ENCODE data around the gene C10orf53. TPM values are rescaled to one million over a fixed set of nuclear protein-coding genes. Genes with fewer than 3 reads are reported as not detected.

C10orf53 gene
- total and polyA plus RNA-seq, 10 of the 15 experiments (the other 5 are each of a cell fraction or from before 2014, with no cell fraction given): not detected

DNA sequence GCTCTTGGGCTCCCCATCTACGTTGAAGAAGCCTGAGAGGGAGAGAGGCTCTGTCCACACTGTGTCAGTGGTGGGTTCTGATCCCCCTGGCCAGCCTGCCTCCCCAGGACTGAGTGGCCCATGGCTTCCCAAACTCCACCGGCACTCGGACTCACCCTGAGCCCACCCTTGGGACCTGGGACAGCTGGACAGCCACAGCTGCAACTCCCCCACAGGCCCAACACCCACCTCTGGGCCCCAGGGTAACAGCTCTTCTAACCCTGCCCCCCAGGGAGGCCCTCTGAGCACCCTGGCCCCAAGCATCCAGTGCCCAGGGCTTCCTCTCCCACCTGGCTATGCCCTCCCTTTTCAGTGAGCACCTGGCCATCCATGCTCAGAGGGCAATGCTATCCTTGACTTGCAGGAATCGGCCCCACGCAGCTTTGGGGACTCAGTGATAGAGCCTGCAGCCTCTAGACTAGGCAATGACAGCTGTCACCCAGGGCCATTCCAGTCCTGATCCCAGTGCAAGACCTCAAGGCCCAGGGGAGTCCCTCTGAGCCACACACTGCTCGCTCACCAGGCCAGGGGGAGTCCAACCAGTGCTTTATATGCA, 64.7 kb downstream of the C10orf53 start (continued):
- TF ChIP-seq HDAC6 (IDR thresholded peaks at IDR 0.05; ENCODE audit: unreplicated experiment): no peak
- TF ChIP-seq MTA3 (IDR thresholded peaks at IDR 0.05; ENCODE audit: borderline replicate concordance, low read length): no peak

GRCh38 chr10:49744924-49745605, 65.6 kb downstream of the C10orf53 start:
- Histone ChIP-seq H3K36me3 (ENCODE audit: control insufficient read depth in 2 of 2, insufficient read depth in 2 of 2, low read length in 1 of 2) (no peaks in the 10 kb centered on the region), H4K20me1 (ENCODE audit: control insufficient read depth, insufficient read depth) (no peaks in the 10 kb centered on the region), H3K4me1 (ENCODE audit: control insufficient read depth, insufficient read depth, low read length) (no peaks in the 10 kb centered on the region), H3K79me2 (ENCODE audit: control insufficient read depth, insufficient read depth, low read length) (no peaks in the 10 kb centered on the region), H3K9me3 (replicated peaks; ENCODE audit: control insufficient read depth, insufficient read depth, low read length) (no peaks in the 10 kb centered on the region), H3K4me3 (no peak overlapping the region), H3K27ac (ENCODE audit: control insufficient read depth, insufficient read depth) (no peak overlapping the region), H2AFZ (ENCODE audit: control insufficient read depth, low read depth, low read length) (no peak overlapping the region), H3K9ac (ENCODE audit: control insufficient read depth, insufficient read depth, low read length) (no peak overlapping the region), H3K27me3 (replicated peaks in 1 of 2; ENCODE audit: control insufficient read depth in 2 of 2, insufficient read depth in 2 of 2, low read length in 1 of 2) (no peaks in the 10 kb centered on the region), H3K4me2 (ENCODE audit: control insufficient read depth, insufficient read depth) (no peak overlapping the region)
- no peak for FAIRE-seq
- DNase-seq (ENCODE audit: low read depth, low spot score): no peak
- POLR2A ChIA-PET: no interaction called here
- TF ChIP-seq JUND (IDR thresholded peaks at IDR 0.05; ENCODE audit: low read depth, low read length) (no peak), FOXM1 (IDR thresholded peaks at IDR 0.05; ENCODE audit: low read depth, low read length) (no peak), PML (IDR thresholded peaks at IDR 0.05; ENCODE audit: low read length) (no peak), NFYA (IDR thresholded peaks at IDR 0.05; ENCODE audit: borderline replicate concordance, low read depth, low read length) (no peak), IRF4 (IDR thresholded peaks at IDR 0.05; ENCODE audit: low read depth, low read length) (no peak), NR2C2 (IDR thresholded peaks at IDR 0.05; ENCODE audit: borderline replicate concordance, control insufficient read depth, insufficient read length, low read depth) (no peak), LARP7 (IDR thresholded peaks at IDR 0.05) (no peak), SMARCA5 (IDR thresholded peaks at IDR 0.05) (no peak), SMAD5 (IDR thresholded peaks at IDR 0.05; ENCODE audit: low read depth) (no peak)
- TF ChIP-seq, protein P1, sequence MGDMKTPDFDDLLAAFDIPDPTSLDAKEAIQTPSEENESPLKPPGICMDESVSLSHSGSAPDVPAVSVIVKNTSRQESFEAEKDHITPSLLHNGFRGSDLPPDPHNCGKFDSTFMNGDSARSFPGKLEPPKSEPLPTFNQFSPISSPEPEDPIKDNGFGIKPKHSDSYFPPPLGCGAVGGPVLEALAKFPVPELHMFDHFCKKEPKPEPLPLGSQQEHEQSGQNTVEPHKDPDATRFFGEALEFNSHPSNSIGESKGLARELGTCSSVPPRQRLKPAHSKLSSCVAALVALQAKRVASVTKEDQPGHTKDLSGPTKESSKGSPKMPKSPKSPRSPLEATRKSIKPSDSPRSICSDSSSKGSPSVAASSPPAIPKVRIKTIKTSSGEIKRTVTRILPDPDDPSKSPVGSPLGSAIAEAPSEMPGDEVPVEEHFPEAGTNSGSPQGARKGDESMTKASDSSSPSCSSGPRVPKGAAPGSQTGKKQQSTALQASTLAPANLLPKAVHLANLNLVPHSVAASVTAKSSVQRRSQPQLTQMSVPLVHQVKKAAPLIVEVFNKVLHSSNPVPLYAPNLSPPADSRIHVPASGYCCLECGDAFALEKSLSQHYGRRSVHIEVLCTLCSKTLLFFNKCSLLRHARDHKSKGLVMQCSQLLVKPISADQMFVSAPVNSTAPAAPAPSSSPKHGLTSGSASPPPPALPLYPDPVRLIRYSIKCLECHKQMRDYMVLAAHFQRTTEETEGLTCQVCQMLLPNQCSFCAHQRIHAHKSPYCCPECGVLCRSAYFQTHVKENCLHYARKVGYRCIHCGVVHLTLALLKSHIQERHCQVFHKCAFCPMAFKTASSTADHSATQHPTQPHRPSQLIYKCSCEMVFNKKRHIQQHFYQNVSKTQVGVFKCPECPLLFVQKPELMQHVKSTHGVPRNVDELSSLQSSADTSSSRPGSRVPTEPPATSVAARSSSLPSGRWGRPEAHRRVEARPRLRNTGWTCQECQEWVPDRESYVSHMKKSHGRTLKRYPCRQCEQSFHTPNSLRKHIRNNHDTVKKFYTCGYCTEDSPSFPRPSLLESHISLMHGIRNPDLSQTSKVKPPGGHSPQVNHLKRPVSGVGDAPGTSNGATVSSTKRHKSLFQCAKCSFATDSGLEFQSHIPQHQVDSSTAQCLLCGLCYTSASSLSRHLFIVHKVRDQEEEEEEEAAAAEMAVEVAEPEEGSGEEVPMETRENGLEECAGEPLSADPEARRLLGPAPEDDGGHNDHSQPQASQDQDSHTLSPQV (IDR thresholded peaks at IDR 0.05): no peak
- RAD21 ChIA-PET (ENCODE audit: unreplicated experiment): no interaction called here
- intact Hi-C loops (cut with micrococcal nuclease; ENCODE audit: unreplicated experiment) (no loop called here), in situ Hi-C loops (cut with MboI) (no loop called here)
- CTCF ChIA-PET: no interaction called here
- BruUV-seq (replicated peaks): no TSS peak
- no peak for ATAC-seq
- WGBS (ENCODE audit: insufficient coverage, insufficient replicate concordance, low lambda C conversion rate, missing lambda C conversion rate): 52% methylated on average over 13 of the region's 13 CpGs
- SMC1A ChIA-PET (ENCODE audit: uncharacterized antibody, unreplicated experiment): no interaction called here

Measured in GM12878 (cell line).